OCI-LY7 (cell line): ENCODE data around the gene GARIN5B. TPM values are rescaled to one million over a fixed set of nuclear protein-coding genes. Genes with fewer than 3 reads are reported as not detected.

Source experiments
- BruUV-seq: library from RNA; stranded (reverse); fragments of 400-500 nt; replicated peaks from 2 replicates; lab custom pipeline; 2021; lab: Mats Ljungman, UMichigan
- CTCF ChIA-PET: fragments of 300-600 bp; sonication (Branson Sonifier 250); formaldehyde crosslinking; loops from one replicate; lab custom pipeline; 2022; ENCODE audit warnings: antibody characterized with exemption; ENCODE audit not compliant: unreplicated experiment; lab: Charles Lee
- POLR2A ChIA-PET: fragments of 300-600 bp; sonication (Branson Sonifier 250); formaldehyde crosslinking; loops from one replicate; lab custom pipeline; 2022; ENCODE audit warnings: antibody characterized with exemption; lab: Charles Lee
- DNase-seq: peaks from one replicate; pipeline ENCODE4 v3.0.0-alpha.2; 2015; ENCODE audit warnings: low spot score
- H2AFZ ChIP-seq: fragments of 200-600 bp; sonication (generic), shearing (Covaris generic); 2 replicates; pipeline ENCODE4 v1.6.1; 2014; ENCODE audit warnings: mild to moderate bottlenecking, antibody characterized with exemption, low read length, moderate library complexity
- H3K27ac ChIP-seq: fragments of 200-600 bp; sonication (generic); 2 replicates; pipeline ENCODE4 v1.5.1; 2014; ENCODE audit warnings: mixed run types, low read depth, mild to moderate bottlenecking, moderate library complexity, low read length, inconsistent platforms; ENCODE audit not compliant: poor library complexity, severe bottlenecking
- H3K36me3 ChIP-seq: fragments of 200-600 bp; sonication (generic); 2 replicates; pipeline ENCODE4 v1.6.1; 2014; ENCODE audit warnings: mild to moderate bottlenecking, antibody characterized with exemption, low read length, moderate library complexity, mixed read lengths; ENCODE audit not compliant: insufficient read depth
- H3K4me1 ChIP-seq: fragments of 200-600 bp; sonication (generic); 2 replicates; pipeline ENCODE4 v1.5.1; 2014; ENCODE audit warnings: mild to moderate bottlenecking, low read length; ENCODE audit not compliant: insufficient read depth, poor library complexity, severe bottlenecking
- H3K4me2 ChIP-seq: fragments of 200-600 bp; sonication (generic); 2 replicates; pipeline ENCODE4 v1.6.1; 2014; ENCODE audit warnings: mild to moderate bottlenecking, low read length
- H3K4me3 ChIP-seq: fragments of 200-600 bp; sonication (generic); 2 replicates; pipeline ENCODE4 v1.5.1; 2014; ENCODE audit warnings: mild to moderate bottlenecking, low read depth, low read length; ENCODE audit not compliant: poor library complexity, severe bottlenecking
- H3K79me2 ChIP-seq: fragments of 200-600 bp; sonication (generic); 2 replicates; pipeline ENCODE4 v1.6.1; 2016; ENCODE audit warnings: low read depth, mild to moderate bottlenecking, low read length, moderate library complexity, mixed read lengths; ENCODE audit not compliant: insufficient read depth
- H3K9me2 ChIP-seq: fragments of 200-600 bp; sonication (generic); 2 replicates; pipeline ENCODE4 v1.6.1; 2016; ENCODE audit warnings: mild to moderate bottlenecking, low read length, mixed read lengths; ENCODE audit not compliant: insufficient read depth
- H3K9me3 ChIP-seq: fragments of 200-600 bp; sonication (generic); 2 replicates; pipeline ENCODE4 v1.6.1; 2014; ENCODE audit warnings: mild to moderate bottlenecking, mixed run types, low read length, mixed read lengths
- H4K20me1 ChIP-seq: fragments of 200-600 bp; sonication (generic); 2 replicates; pipeline ENCODE4 v1.6.1; 2014; ENCODE audit warnings: mild to moderate bottlenecking, antibody characterized with exemption, low read length, moderate library complexity, mixed read lengths; ENCODE audit not compliant: insufficient read depth
- CTCF ChIP-seq: fragments of 200-600 bp; sonication (generic); conservative IDR thresholded peaks from 2 replicates; pipeline ENCODE4 v1.5.1; 2014; ENCODE audit warnings: mild to moderate bottlenecking, antibody characterized with exemption, low read length, moderate library complexity, mixed read lengths
- EZH2phosphoT487 ChIP-seq: fragments of 200-600 bp; sonication (generic); IDR thresholded peaks from 2 replicates; pipeline ENCODE4 v1.6.1; 2018; ENCODE audit warnings: low read depth, borderline replicate concordance, mild to moderate bottlenecking, mixed run types, antibody characterized with exemption, low read length, moderate library complexity, mixed read lengths
- intact Hi-C: fragments of 100-400 bp; cut with micrococcal nuclease; formaldehyde crosslinking; loops from one replicate; pipeline ENCODE4 v1.10.0; 2022; ENCODE audit not compliant: unreplicated experiment
- total RNA-seq, 2 experiments: library from RNA; depleted of rRNA in 1 of 2; stranded (reverse); fragments of >200 nt in 1 of 2; shearing (Covaris generic) in 1 of 2; gene quantifications; 2 replicates each; pipeline ENCODE4 v1.2.3, GENCODE V29; 2014 to 2022

The GARIN5B gene
- total RNA-seq, 2 experiments from 2014 or later = not detected

GRCh38 chr19:55382013-55382412 lies 19.0 kb upstream of the GARIN5B start:
- Histone ChIP-seq H3K9me3 (no peaks in the 10 kb centered on the region), H2AFZ (no peak overlapping the region), H3K27ac (no peak overlapping the region), H3K4me2 (no peak overlapping the region), H3K4me1 (peaks cover 18% of the 10 kb centered on the region), H3K4me3 (no peak overlapping the region), H4K20me1 (peaks cover 10% of the 10 kb centered on the region), H3K9me2 (no peaks in the 10 kb centered on the region), H3K36me3 (peaks cover 12% of the 10 kb centered on the region), H3K79me2 (peaks cover 24% of the 10 kb centered on the region)
- TF ChIP-seq CTCF (no peak), EZH2phosphoT487 (no peak)
- DNase-seq = no peak
- POLR2A ChIA-PET = no interaction called here
- intact Hi-C loops = no loop called here
- no TSS peak for BruUV-seq
- CTCF ChIA-PET = interaction anchor here (0.6 kb wide), 1 partner anchor 21 kb away, joined by 5 read pairs; no protein-coding TSS in a partner anchor

DNA sequence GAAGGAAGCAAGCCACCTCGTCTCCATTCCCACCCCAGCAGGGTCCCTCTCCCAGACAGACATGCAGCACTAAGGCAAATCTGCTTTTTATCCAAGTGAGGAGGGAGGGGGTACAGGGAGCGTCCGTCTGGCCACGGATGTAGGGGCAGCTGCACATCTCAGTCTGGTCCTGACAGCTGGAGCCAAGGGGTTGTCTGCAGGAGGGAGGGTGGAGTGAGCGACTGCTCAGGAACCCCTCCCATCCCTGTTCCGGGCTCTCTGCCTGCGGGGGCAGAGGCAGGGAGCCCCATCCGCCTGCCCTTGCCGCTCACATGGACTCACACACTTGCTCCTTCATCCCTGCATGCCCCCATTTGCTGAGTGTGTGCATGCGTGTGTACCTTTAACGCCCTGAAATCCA lies 16.1 kb upstream of the GARIN5B start:
- no peak overlapping the region for H3K4me2 ChIP-seq
- no peak overlapping the region for H2AFZ ChIP-seq
- no peaks in the 10 kb centered on the region for H3K9me3 ChIP-seq
- CTCF ChIA-PET = no interaction called here
- intact Hi-C loops = no loop called here
- H3K9me2 ChIP-seq = no peaks in the 10 kb centered on the region
- peaks cover 4% of the 10 kb centered on the region; the same call in 1 of the 2 replicates for H3K79me2 ChIP-seq
- H3K36me3 ChIP-seq = no peaks in the 10 kb centered on the region
- H3K27ac ChIP-seq = no peak overlapping the region
- H3K4me1 ChIP-seq = peaks cover 8% of the 10 kb centered on the region
- no peak overlapping the region for H3K4me3 ChIP-seq
- no peak for TF ChIP-seq EZH2phosphoT487
- no peak for TF ChIP-seq CTCF
- no peaks in the 10 kb centered on the region for H4K20me1 ChIP-seq
- DNase-seq = no peak
- no TSS peak for BruUV-seq
- POLR2A ChIA-PET = no interaction called here

GRCh38 chr19:55377356-55378131 lies 14.5 kb upstream of the GARIN5B start:
- Histone ChIP-seq H3K4me3 (no peak overlapping the region), H3K27ac (no peak overlapping the region), H3K9me3 (no peaks in the 10 kb centered on the region), H2AFZ (no peak overlapping the region), H3K36me3 (no peaks in the 10 kb centered on the region), H3K4me1 (no peaks in the 10 kb centered on the region), H3K9me2 (no peaks in the 10 kb centered on the region), H3K79me2 (no peaks in the 10 kb centered on the region), H3K4me2 (no peak overlapping the region), H4K20me1 (no peaks in the 10 kb centered on the region)
- TF ChIP-seq CTCF (no peak), EZH2phosphoT487 (no peak)
- BruUV-seq = no TSS peak
- no peak for DNase-seq
- intact Hi-C loops = no loop called here
- POLR2A ChIA-PET = no interaction called here
- CTCF ChIA-PET = no interaction called here
